Fibroblast of the aortic adventitia (primary cell): ENCODE measurements around the gene KIAA0232. TPM values are rescaled to one million over a fixed set of nuclear protein-coding genes. Genes with fewer than 3 reads are reported as not detected.

Experiments used
- DNase-seq: peaks from one replicate; pipeline ENCODE4 v3.0.0-alpha.2; 2010; ENCODE audit warnings: low read depth
- H3K4me3 ChIP-seq: 2 replicates; pipeline ENCODE4 v1.5.1; 2011; ENCODE audit warnings: low read depth, mild to moderate bottlenecking, control low read depth, low read length, moderate library complexity
- CTCF ChIP-seq: IDR thresholded peaks from 2 replicates; pipeline ENCODE4 v1.5.1; 2011; ENCODE audit warnings: mild to moderate bottlenecking, low read length, control low read depth, inconsistent platforms; ENCODE audit not compliant: insufficient read depth
- total RNA-seq: library from RNA; depleted of rRNA; stranded (reverse); fragments of >200 nt; gene quantifications from 2 replicates; pipeline ENCODE4 v1.2.3, GENCODE V29; 2012; ENCODE audit warnings: low replicate concordance

KIAA0232 gene
- total RNA-seq, 1 donor, result 28.7 TPM

- H3K4me3 ChIP-seq, result no peak overlapping the region
- no peak for TF ChIP-seq CTCF
- no peak for DNase-seq
These were observed 32.0 kb upstream of the KIAA0232 start for GRCh38 chr4:6750286-6751221.

GRCh38 chr4:6751611-6752485 lies 30.7 kb upstream of the KIAA0232 start:
- TF ChIP-seq CTCF, result no peak
- DNase-seq, result no peak
- H3K4me3 ChIP-seq, result no peak overlapping the region

- no peak for DNase-seq
- TF ChIP-seq CTCF, result no peak
- H3K4me3 ChIP-seq, result no peak overlapping the region
These were observed 30.1 kb upstream of the KIAA0232 start for GRCh38 chr4:6752486-6752829.

GRCh38 chr4:6753103-6753560 lies 29.4 kb upstream of the KIAA0232 start:
- DNase-seq, result no peak
- no peak for TF ChIP-seq CTCF
- no peak overlapping the region for H3K4me3 ChIP-seq

- H3K4me3 ChIP-seq, result no peak overlapping the region
- no peak for TF ChIP-seq CTCF
- DNase-seq, result no peak
These were observed 28.6 kb upstream of the KIAA0232 start for GRCh38 chr4:6753891-6754290.

GRCh38 chr4:6754481-6755087 lies 27.9 kb upstream of the KIAA0232 start:
- TF ChIP-seq CTCF, result no peak
- H3K4me3 ChIP-seq, result no peak overlapping the region
- DNase-seq, result no peak
